ENCODE results near the gene SNX11. TPM values are rescaled to one million over a fixed set of nuclear protein-coding genes. Genes with fewer than 3 reads are reported as not detected.

SNX11 gene
- total RNA-seq, 4 donors from 2014 or later = 9.5 to 19.8 (median 15.0) TPM

DNA sequence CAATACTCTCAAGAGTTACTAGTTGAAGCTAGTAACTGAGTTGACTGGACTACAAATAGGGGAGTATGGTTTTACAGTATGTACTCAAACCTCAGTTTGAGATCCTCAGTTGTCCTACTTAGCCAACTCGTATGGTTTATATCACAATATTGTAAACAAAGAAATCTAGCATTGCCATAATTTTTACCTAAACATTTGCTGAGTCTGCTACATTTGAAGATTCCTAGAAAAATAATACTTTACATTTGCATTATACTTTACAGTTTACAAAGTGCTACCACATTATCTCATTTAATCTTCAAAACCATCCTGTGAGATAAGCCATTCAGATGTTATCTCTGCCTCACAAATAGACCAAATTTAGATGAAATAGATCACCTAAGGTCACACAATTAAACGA is 22.6 kb upstream of the SNX11 start:
- no peaks in the 10 kb centered on the region for H3K36me3 ChIP-seq
- H3K4me1 ChIP-seq = peaks cover 0 to 14% (median 0%) of the 10 kb centered on the region in 4 donors
- no peak overlapping the region for H3K27ac ChIP-seq
- no peak overlapping the region for H3K4me3 ChIP-seq
- no peaks in the 10 kb centered on the region for H3K27me3 ChIP-seq
- TF ChIP-seq, protein P1, sequence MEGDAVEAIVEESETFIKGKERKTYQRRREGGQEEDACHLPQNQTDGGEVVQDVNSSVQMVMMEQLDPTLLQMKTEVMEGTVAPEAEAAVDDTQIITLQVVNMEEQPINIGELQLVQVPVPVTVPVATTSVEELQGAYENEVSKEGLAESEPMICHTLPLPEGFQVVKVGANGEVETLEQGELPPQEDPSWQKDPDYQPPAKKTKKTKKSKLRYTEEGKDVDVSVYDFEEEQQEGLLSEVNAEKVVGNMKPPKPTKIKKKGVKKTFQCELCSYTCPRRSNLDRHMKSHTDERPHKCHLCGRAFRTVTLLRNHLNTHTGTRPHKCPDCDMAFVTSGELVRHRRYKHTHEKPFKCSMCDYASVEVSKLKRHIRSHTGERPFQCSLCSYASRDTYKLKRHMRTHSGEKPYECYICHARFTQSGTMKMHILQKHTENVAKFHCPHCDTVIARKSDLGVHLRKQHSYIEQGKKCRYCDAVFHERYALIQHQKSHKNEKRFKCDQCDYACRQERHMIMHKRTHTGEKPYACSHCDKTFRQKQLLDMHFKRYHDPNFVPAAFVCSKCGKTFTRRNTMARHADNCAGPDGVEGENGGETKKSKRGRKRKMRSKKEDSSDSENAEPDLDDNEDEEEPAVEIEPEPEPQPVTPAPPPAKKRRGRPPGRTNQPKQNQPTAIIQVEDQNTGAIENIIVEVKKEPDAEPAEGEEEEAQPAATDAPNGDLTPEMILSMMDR (IDR thresholded peaks at IDR 0.05) = no peak
- no peak for TF ChIP-seq POLR2A (IDR thresholded peaks at IDR 0.05)
- H3K9me3 ChIP-seq = no peaks in the 10 kb centered on the region
- no peak for DNase-seq

DNA sequence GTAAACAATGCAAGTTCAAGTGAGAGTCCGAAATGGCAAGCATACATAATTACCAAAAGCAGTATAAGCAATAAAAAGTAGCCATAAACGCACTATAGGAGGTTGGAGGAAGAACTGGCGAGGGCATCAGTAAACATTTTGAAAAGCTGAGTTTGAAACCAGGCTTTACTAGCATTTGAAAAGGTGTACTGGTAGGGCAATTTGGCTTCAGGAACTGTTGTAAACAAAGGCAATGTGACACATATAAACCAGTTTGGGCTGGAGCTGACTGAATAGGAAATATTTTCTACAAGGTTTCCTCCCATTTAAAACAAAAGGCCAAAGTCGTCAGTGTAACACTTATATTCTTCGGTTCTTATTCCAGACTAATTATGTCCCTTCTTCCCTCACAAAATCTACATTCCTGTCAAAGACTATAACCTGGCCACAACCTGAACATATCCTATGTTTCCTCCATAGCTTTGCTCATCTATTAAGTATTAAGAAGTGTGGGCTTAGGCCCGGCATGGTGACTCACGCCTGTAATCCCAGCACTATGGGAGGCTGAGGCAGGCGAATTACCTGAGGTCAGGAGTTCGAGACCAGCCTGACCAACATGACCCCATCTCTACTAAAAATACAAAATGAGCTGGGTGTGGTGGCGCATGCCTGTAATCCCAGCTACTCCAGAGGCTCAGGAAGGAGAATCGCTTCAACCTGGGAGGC is 14.1 kb upstream of the SNX11 start:
- Histone ChIP-seq H3K4me3 (no peak overlapping the region), H3K36me3 (no peaks in the 10 kb centered on the region), H3K27ac (no peak overlapping the region), H3K9me3 (no peaks in the 10 kb centered on the region), H3K27me3 (no peaks in the 10 kb centered on the region), H3K4me1 (no peaks in the 10 kb centered on the region)
- no peak for DNase-seq
- TF ChIP-seq POLR2A (IDR thresholded peaks at IDR 0.05) = no peak
- TF ChIP-seq, protein P1 (IDR thresholded peaks at IDR 0.05) = no peak

DNA sequence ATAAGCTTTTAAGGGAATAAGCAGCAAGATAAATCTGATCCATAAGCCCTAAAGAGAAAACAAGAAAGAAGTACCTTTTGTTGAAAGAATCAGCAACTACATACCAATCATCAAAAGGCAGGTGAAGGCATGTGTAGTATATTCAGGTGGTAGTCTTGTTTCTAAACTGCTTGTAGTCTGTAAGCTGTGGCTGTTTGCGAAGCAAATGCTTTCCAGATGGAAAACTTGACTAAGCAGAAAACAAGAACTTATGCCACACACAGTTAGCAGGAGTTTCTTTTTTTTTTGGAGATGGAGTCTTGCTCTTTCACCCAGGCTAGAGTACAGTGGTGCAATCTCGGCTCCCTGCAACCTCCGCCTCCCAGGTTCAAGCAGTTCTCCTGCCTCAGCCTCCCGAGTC is 12.0 kb upstream of the SNX11 start:
- no peaks in the 10 kb centered on the region for H3K9me3 ChIP-seq
- H3K4me3 ChIP-seq = no peak overlapping the region
- no peaks in the 10 kb centered on the region for H3K27me3 ChIP-seq
- no peak for TF ChIP-seq POLR2A (IDR thresholded peaks at IDR 0.05)
- TF ChIP-seq, protein P1 (IDR thresholded peaks at IDR 0.05) = no peak
- H3K27ac ChIP-seq = no peak overlapping the region
- H3K4me1 ChIP-seq = peaks cover 0 to 4% (median 0%) of the 10 kb centered on the region in 4 donors
- no peak for DNase-seq
- H3K36me3 ChIP-seq = no peaks in the 10 kb centered on the region

DNA sequence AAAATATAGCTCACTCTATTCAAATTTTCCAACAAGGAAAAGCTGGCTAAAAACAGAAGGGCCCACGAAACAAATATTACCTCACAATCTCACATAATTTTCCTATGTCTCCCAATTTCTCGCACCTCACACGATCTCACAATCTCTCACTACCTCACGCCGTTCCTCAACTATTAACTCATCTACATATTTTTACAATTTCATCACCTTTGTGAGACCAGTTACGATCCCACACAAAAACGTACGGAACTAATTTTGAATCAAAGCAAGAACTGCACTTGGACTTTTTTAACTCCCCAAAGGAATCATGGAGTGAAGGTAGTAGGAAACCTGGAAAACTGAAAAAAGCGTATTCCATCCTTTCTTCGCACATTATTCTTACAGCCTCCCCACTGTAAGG is 7.4 kb upstream of the SNX11 start:
- DNase-seq = no peak
- TF ChIP-seq POLR2A (IDR thresholded peaks at IDR 0.05) = no peak
- TF ChIP-seq, protein P1 (IDR thresholded peaks at IDR 0.05) = no peak
- H3K4me3 ChIP-seq = peak overlapping the region; percentile 80 to 91 (median 87)

DNA sequence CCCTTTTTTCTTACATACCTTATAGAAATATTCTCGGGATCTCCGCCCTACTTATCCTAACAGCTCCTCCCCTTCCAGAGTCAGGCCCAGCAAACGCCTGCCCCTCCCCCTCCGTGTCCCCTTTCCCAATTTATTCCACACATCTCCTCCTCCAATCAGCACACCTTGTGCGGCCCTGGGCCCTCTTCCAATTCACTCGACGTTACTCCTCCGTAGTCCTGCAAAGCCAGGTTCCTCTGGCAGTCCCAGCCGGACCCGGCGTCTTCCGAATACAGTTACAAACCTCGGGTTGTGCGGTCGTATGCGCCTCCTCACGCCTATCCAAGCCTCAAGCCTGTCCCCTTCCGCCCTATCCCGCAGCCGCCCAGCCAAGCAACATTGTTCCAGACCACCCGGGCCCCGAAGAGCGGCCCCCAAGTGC is 7.0 kb upstream of the SNX11 start:
- H3K4me1 ChIP-seq = peaks cover 0 to 8% (median 0%) of the 10 kb centered on the region in 4 donors
- no peaks in the 10 kb centered on the region for H3K36me3 ChIP-seq
- peak overlapping the region; percentile 66 to 93 (median 88) for H3K27ac ChIP-seq
- DNase-seq = peak in 2 of 3 donors; percentile 23 to 53
- TF ChIP-seq POLR2A (IDR thresholded peaks at IDR 0.05) = no peak
- TF ChIP-seq, protein P1 (IDR thresholded peaks at IDR 0.05) = no peak
- H3K4me3 ChIP-seq = peak overlapping the region; percentile 80 to 91 (median 87)
- no peaks in the 10 kb centered on the region for H3K9me3 ChIP-seq
- H3K27me3 ChIP-seq = no peaks in the 10 kb centered on the region

More for the DNA sequence above, 7.4 kb upstream of the SNX11 start:
- no peaks in the 10 kb centered on the region for H3K36me3 ChIP-seq
- H3K9me3 ChIP-seq = no peaks in the 10 kb centered on the region
- H3K4me1 ChIP-seq = peaks cover 0 to 8% (median 0%) of the 10 kb centered on the region in 4 donors
- H3K27me3 ChIP-seq = no peaks in the 10 kb centered on the region
- H3K27ac ChIP-seq = peak overlapping the region in 3 of 4 donors; percentile 86 to 93 (median 90)
